Superior temporal gyrus (tissue), 1 donor: Measurements from ENCODE around the gene SLC4A11.
A peak's percentile ranks its signal among the peaks of the same experiment; 100 is the strongest.

ENCODE experiments used
- DNase-seq: peaks from one replicate; pipeline ENCODE4 v3.0.0-alpha.2; 2016; ENCODE audit errors: extremely low spot score

Gene SLC4A11

GRCh38 chr20:3239026-3239866 lies at the start of gene SLC4A11:
TSS of gene SLC4A11 (minus strand) at chr20:3239190. CDS start at chr20:3239137, 53 bp downstream.
- DNase-seq = no peak

DNA sequence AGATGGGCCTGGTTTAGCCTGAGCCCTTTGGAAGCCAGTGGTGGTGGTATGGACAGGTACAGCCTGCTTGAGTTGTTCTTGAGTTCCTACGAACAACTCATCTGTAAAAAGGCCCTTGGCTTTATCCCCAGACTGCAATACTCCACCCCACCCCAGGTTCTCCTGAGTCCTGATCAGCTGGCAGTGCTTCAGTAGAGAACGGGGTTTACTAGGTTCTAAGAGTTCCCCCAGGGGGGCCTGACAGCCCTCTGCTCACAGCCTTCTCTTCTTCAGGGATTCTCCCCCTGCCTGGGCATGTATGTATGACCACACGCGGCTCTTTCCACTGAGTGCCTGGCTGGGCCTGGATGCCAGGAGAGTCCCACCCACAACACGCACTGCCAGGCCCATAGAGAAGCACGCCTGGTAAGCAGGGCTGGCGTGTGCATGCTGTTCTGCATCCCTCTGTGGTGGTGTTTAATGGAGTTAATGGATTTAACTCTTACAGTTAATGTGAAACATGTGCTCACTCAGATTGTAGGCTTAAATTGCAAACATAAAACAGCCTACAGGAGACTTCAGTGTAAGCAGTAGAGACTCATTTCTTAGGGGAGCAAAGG lies 44.3 kb upstream of the SLC4A11 start:
- no peak for DNase-seq

- DNase-seq = no peak
Observed at GRCh38 chr20:3282271-3283221, 43.6 kb upstream of the SLC4A11 start.

GRCh38 chr20:3281437-3281836 lies 42.4 kb upstream of the SLC4A11 start:
- DNase-seq = no peak

- DNase-seq = no peak
Observed at GRCh38 chr20:3279761-3280160, 40.8 kb upstream of the SLC4A11 start.

- DNase-seq = no peak
Observed at GRCh38 chr20:3277686-3278465, 38.9 kb upstream of the SLC4A11 start.

DNA sequence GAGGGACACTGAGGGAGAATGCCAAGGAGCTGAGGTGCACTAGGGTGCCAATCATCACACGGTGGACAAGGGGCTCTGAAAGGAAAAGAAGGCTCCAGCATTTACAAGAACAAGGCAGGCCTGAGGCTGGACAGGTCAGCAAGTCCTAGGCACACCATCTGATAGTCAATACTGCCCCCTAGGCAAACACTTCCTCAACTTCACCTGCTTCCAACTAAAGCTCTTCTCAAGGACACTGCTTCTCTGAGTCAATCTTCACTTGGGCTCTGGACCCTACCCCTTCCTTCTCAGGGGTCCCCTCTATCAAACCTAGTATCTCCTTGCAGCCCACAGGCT lies 37.7 kb upstream of the SLC4A11 start:
- peak; percentile 28 for DNase-seq

GRCh38 chr20:3275966-3276679 lies 37.1 kb upstream of the SLC4A11 start:
- DNase-seq = no peak

GRCh38 chr20:3275064-3275935 lies 36.3 kb upstream of the SLC4A11 start:
- no peak for DNase-seq

GRCh38 chr20:3273371-3273770 lies 34.4 kb upstream of the SLC4A11 start:
- no peak for DNase-seq

- no peak for DNase-seq
Observed at GRCh38 chr20:3270051-3270450, 31.1 kb upstream of the SLC4A11 start.

GRCh38 chr20:3262566-3262965 lies 23.6 kb upstream of the SLC4A11 start:
- no peak for DNase-seq

DNA sequence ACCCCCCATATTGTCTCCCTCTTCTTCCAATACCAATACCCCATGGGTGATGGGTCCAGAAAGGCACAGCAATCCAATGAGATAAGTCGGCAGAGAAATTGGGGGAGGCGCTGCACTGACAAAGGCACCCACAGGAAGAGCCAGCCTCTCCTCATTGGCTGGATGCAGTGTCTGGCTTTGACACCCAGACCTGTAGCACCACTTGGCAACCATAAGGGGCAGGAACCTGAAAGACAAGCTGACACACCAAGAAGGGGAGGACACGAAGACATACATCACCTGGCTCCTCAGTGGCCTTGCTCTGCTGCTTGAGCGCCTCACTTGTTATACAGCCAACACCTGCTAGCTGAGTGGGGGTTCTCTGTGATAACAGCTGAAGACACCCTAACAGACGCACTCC lies 19.4 kb upstream of the SLC4A11 start:
- no peak for DNase-seq

- no peak for DNase-seq
Observed at GRCh38 chr20:3255728-3256127, 16.7 kb upstream of the SLC4A11 start.

DNA sequence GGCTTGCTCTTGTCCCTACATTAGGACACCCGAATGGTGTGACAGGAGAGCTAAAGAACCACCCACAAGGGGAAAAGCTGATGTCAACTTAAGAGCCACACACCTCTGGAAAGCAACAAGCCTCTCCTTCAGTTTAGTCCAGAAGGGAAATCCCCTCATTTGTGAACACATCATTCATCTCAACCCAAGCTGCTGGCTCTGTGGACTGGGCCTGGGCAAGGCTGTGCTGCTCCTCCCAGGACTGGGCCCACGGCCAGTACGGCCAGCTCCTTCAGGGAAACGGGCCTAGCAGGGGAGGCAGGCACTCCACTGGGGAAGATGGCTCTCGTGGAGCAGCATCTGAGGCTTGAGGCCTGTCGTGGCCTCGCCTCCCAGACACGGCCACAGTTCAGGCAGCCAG lies 12.8 kb upstream of the SLC4A11 start:
- peak; percentile 18 for DNase-seq

DNA sequence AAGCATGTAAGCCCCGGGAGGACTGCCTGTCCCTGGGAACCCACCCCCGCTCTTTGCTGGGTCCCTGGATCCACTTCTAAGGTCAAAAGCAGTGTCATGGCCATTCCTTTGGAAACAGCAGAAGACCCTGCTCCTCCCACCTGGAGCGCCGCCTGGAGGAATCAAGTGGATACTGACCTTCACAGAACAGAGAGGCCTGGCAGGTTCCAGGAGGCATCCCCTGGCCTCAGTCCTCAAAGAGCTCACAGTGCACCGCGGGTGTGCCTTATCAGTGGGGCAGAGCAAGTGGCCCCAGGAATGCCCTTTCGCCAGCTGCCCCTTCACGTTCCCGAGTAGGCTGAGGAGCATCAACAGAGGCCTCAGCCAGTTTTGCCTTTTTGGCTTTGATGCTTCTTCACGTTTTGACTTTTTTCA lies 11.1 kb upstream of the SLC4A11 start:
- DNase-seq = no peak

- no peak for DNase-seq
Observed at GRCh38 chr20:3248993-3249347, 10.0 kb upstream of the SLC4A11 start.

DNA sequence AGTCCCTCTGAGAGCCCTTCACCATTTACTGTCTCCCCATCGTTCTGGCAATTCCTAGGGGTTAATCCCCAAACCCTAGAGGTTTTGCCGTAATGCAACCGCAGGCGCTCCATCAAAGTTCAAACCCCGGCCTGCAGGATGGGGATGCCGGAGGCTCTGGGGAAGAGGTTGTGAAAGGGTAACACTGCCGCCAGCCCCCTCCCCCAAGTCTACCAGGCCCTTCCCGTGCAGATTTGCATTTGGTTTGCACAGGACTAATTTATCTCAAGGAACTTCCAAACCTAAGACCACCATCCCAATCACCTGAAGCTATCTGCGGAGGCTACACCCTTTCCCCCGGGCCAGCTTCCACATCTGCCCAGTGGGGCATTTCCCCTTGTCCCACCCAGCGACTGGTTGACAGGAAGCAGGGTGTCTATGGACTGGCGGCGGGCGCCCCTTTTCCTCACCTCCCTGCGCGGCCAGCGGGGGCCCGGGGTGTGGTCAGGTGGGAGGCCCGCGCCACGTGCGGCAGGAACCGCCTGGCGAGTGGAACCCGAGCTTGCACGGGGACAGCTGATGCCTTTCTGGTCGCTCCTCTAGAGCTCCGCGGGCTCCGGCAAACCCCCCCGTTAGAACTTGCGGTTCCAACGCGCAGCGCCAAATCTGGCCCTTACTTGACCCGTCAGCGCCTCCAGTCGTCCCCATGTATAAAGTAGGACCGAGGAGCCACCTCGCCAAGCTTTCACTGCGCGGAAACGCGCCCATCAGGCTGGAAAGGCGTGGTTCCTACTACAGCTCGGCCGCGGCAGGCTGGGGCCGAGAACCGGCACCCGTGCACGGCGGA lies 9.4 kb upstream of the SLC4A11 start:
- DNase-seq = no peak

DNA sequence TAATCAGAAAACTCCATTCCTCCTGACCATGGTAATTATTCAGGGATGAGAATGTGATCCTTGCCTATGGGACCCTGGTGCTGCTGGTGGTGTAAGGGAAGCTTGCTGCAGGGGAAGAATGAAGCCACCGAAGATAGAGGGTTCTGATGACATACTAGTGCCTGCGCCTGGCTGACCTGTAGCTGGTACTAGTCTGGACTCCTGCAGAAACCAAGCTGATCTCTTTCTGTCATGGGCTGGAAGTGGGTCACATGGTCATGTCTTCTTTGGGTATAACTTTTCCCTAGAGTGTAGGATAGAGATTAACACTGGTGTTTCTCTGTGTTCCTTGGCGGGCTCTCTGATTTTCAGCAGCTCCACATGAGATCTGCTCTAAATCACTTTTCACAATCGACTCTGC lies 8.6 kb upstream of the SLC4A11 start:
- no peak for DNase-seq
